ENCODE results near the gene KDM3B. TPM values are rescaled to one million over a fixed set of nuclear protein-coding genes. Genes with fewer than 3 reads are reported as not detected.

KDM3B gene
- total and polyA plus RNA-seq, 2 of the 8 experiments (the other 6 are each of a cell fraction or from before 2014, with no cell fraction given) = 27.1 to 78.1 TPM

DNA sequence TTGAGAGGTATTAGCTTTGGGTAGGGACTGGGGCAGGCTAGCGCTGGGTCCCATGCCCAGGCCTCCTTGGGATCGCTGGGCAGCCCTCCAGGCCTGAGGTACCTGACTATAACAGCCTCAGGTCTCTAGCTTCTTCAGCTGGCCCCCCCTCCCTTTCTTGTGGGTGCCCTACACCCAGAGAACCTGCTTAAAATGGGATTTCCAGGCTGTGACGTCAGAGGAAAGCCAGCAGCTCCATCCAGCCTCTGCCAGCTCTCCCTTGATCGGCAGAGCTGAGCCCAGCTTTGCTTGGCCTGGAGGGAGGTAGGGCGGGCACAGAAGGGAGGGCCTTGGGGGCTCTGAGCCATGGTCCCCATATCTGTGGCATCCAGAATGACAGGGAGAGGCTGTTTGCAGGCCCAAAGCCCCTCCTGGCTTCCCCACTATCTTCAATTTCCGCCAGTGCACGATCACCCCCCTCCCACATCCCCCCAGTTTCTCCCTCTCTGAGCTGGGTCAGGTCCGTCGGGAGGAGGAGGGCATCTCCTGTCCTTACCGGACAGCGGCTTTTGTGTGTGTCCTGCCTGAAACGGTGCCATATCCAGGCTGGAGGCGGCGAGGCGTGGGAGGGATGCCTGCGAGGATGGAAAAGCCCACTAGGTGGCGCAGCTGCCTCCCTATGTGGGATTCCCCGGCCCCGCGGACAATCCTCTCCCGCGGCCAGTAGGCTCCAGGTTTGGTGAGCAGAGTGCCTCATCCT is 97.2 kb downstream of the KDM3B start:
- no peak overlapping the region for H3K18ac ChIP-seq (ENCODE audit: extremely low read depth, low read length)
- H3K27ac ChIP-seq (ENCODE audit: low read depth, low read length) = no peak overlapping the region
- no peaks in the 10 kb centered on the region for H3K9me3 ChIP-seq (ENCODE audit: insufficient read depth in 2 of 2, low read depth in 1 of 2, low read length in 1 of 2)
- WGBS, 2 experiments (ENCODE audit: extremely low coverage in 1 of 2, insufficient coverage in 1 of 2, insufficient read length in 1 of 2, insufficient replicate concordance in 2 of 2, low coverage in 1 of 2, low lambda C conversion rate in 2 of 2, missing lambda C conversion rate in 1 of 2) = 22% methylated on average over 22 of the region's 22 CpGs; no CpG with 5 or more reads in 1 of the 2 experiments
- no peak overlapping the region for H2BK20ac ChIP-seq (ENCODE audit: low read length)
- H3K79me1 ChIP-seq (ENCODE audit: low read depth, low read length) = no peaks in the 10 kb centered on the region
- H3K56ac ChIP-seq (replicated peaks; ENCODE audit: insufficient read length, low read depth, low read length) = no peak overlapping the region
- H4K8ac ChIP-seq (ENCODE audit: extremely low read depth, insufficient read depth, low read length) = peak overlapping the region; percentile 39; the same call in 1 of the 2 replicates
- H3K23ac ChIP-seq (ENCODE audit: insufficient read length) = no peak overlapping the region
- no peak overlapping the region for H2BK120ac ChIP-seq (replicated peaks; ENCODE audit: low read depth, low read length)
- 0 out of 2 replicates have a peak overlapping the region, but pooled peaks have one; percentile 51 for H2BK12ac ChIP-seq (ENCODE audit: low read depth, low read length)
- H4K20me1 ChIP-seq (replicated peaks in 1 of 2; ENCODE audit: control insufficient read depth in 1 of 2, insufficient read depth in 2 of 2, low read length in 2 of 2) = no peaks in the 10 kb centered on the region
- H3K27me3 ChIP-seq (replicated peaks in 1 of 4; ENCODE audit: control insufficient read depth in 3 of 4, extremely low read depth in 1 of 4, insufficient read depth in 3 of 4, low read length in 3 of 4) = peaks cover 0 to 1% (median 0%) of the 10 kb centered on the region in 4 experiments; a peak in 1 of 7 replicates
- no peaks in the 10 kb centered on the region for H3K23me2 ChIP-seq (ENCODE audit: low read depth, low read length)
- H3K14ac ChIP-seq (ENCODE audit: insufficient read length) = no peak overlapping the region
- peak overlapping the region; percentile 41 for H4K5ac ChIP-seq (ENCODE audit: insufficient read length, low read depth, low read length)
- FAIRE-seq (peak; percentile 39), DNase-seq (ENCODE audit: low read depth in 1 of 2, low spot score in 2 of 2) (peak in 1 of 2 experiments; percentile 99)
- H2AK5ac ChIP-seq (ENCODE audit: low read depth, low read length) = no peak overlapping the region
- no peaks in the 10 kb centered on the region for H3K36me3 ChIP-seq (ENCODE audit: control insufficient read depth in 2 of 4, insufficient read depth in 4 of 4, low read length in 3 of 4)
- H2BK5ac ChIP-seq (ENCODE audit: low read depth, low read length) = 0 out of 2 replicates have a peak overlapping the region, but pooled peaks have one; percentile 47
- H2BK15ac ChIP-seq (ENCODE audit: low read length) = peak overlapping the region; percentile 20; the same call in 1 of the 2 replicates
- H3K4me3 ChIP-seq (ENCODE audit: extremely low read depth in 1 of 4, insufficient read depth in 2 of 4, low read depth in 3 of 4, low read length in 4 of 4) = peak overlapping the region in 1 of 4 experiments; percentile 27; a peak in 1 of 8 replicates
- H3K79me2 ChIP-seq (ENCODE audit: control insufficient read depth in 1 of 2, insufficient read depth in 2 of 2, low read length in 2 of 2) = no peaks in the 10 kb centered on the region
- no peak overlapping the region for H3K9ac ChIP-seq (replicated peaks in 1 of 4; ENCODE audit: extremely low read depth in 1 of 4, low read depth in 3 of 4, low read length in 3 of 4)
- H2AFZ ChIP-seq (ENCODE audit: low read length) = peak overlapping the region; percentile 96
- CTCF ChIA-PET (ENCODE audit: partially characterized antibody) = interaction anchor here (0.5 to 24.9 kb wide), 28 partner anchors 11 to 801 kb away, joined by 3 to 532 read pairs (median 4); partner anchors contain the start of genes EGR1 and REEP2
- peaks cover 0 to 15% (median 7%) of the 10 kb centered on the region in 4 experiments; a peak in 5 of 7 replicates for H3K4me1 ChIP-seq (replicated peaks in 1 of 4; ENCODE audit: control insufficient read depth in 3 of 4, insufficient read depth in 4 of 4, low read length in 3 of 4)
- H3K4ac ChIP-seq (replicated peaks; ENCODE audit: insufficient read length, low read depth, low read length) = no peak overlapping the region
- H4K91ac ChIP-seq (replicated peaks; ENCODE audit: insufficient read length, low read length) = peak overlapping the region; percentile 81
- H3K4me2 ChIP-seq (ENCODE audit: insufficient read depth in 1 of 2, low read depth in 2 of 2, low read length in 2 of 2) = peak overlapping the region in 1 of 2 experiments; percentile 52; a peak in 2 of 4 replicates
- POLR2A ChIA-PET (ENCODE audit: partially characterized antibody) = interaction anchor here (0.9 to 10.1 kb wide), 18 partner anchors 7 to 271 kb away, joined by 3 to 128 read pairs (median 5); partner anchors contain the start of genes CDC23, EGR1, ETF1 and FAM53C
- TF ChIP-seq, protein P1, sequence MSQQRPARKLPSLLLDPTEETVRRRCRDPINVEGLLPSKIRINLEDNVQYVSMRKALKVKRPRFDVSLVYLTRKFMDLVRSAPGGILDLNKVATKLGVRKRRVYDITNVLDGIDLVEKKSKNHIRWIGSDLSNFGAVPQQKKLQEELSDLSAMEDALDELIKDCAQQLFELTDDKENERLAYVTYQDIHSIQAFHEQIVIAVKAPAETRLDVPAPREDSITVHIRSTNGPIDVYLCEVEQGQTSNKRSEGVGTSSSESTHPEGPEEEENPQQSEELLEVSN (IDR thresholded peaks at IDR 0.05) = 0 out of 2 replicates have a peak, but pooled peaks have one; percentile 21
- TF ChIP-seq KDM1A (IDR thresholded peaks at IDR 0.05; ENCODE audit: borderline replicate concordance, low read length) = no peak
- TF ChIP-seq BRCA1 (IDR thresholded peaks at IDR 0.05; ENCODE audit: low read depth, low read length) = no peak
- TF ChIP-seq RAD21 (IDR thresholded peaks at IDR 0.05 in 1 of 2, conservative IDR thresholded peaks at IDR 0.05 in 1 of 2; ENCODE audit: low read depth in 2 of 2, low read length in 2 of 2) = peak; percentile 83 to 88
- peak; percentile 55 for TF ChIP-seq TBP (IDR thresholded peaks at IDR 0.05; ENCODE audit: low read depth, low read length)
- 0 out of 2 replicates have a peak, but pooled peaks have one; percentile 45 for TF ChIP-seq CREB1 (IDR thresholded peaks at IDR 0.05)
- TF ChIP-seq SIN3A (conservative IDR thresholded peaks at IDR 0.05 in 1 of 2, IDR thresholded peaks at IDR 0.05 in 1 of 2; ENCODE audit: low read depth in 1 of 2, low read length in 2 of 2) = peak in 1 of 2 experiments; percentile 52; a peak in 1 of 4 replicates
- TF ChIP-seq TEAD4 (IDR thresholded peaks at IDR 0.05; ENCODE audit: low read depth, low read length) = 0 out of 2 replicates have a peak, but pooled peaks have one; percentile 40
- TF ChIP-seq EGR1 (IDR thresholded peaks at IDR 0.05; ENCODE audit: borderline replicate concordance, low read depth, low read length) = peak; percentile 94
- TF ChIP-seq POLR2AphosphoS5 (IDR thresholded peaks at IDR 0.05; ENCODE audit: low read depth, low read length) = peak; percentile 41; the same call in 1 of the 2 replicates

Data from H1 (cell line).